Ovary (tissue), 9 donors: ENCODE results near the gene GPR15. TPM values are rescaled to one million over a fixed set of nuclear protein-coding genes. Genes with fewer than 3 reads are reported as not detected.
"Not testable (repeated sequence)": the region's sequence is repeated elsewhere in the genome, so short reads cannot be mapped to it uniquely, and the experiment has no call there.

Experiments used
- DNase-seq, 5 donors: peaks; one replicate each; pipeline ENCODE4 v3.0.0-alpha.2; 2019 to 2020
- H3K27ac ChIP-seq, 2 donors: fragments of 200-600 bp; one replicate each; pipeline versions ENCODE4 v1.5.1 to v1.8.0; 2019 to 2022
- H3K27me3 ChIP-seq: fragments of 200-600 bp; one replicate; pipeline ENCODE4 v1.8.0; 2022
- H3K36me3 ChIP-seq: fragments of 200-600 bp; sonication (generic); one replicate; pipeline ENCODE4 v1.5.1; 2019
- H3K4me1 ChIP-seq: one replicate; pipeline ENCODE4 v1.8.1; 2013; ENCODE audit warnings: mild to moderate bottlenecking, moderate library complexity; ENCODE audit not compliant: insufficient read depth
- H3K4me3 ChIP-seq: fragments of 200-600 bp; sonication (generic); one replicate; pipeline ENCODE4 v1.5.1; 2017
- H3K9me3 ChIP-seq, 2 donors: fragments of 200-600 bp in 1 of 2; sonication (generic) in 1 of 2; one replicate each; pipeline versions ENCODE4 v1.5.1 to v1.8.1; 2013 to 2019; ENCODE audit warnings: mild to moderate bottlenecking in 1 of 2, moderate library complexity in 1 of 2
- CTCF ChIP-seq, 3 donors: fragments of 450-650 bp in 2 of 3; fragments of 200-600 bp in 1 of 3; IDR thresholded peaks; one replicate each; pipeline versions ENCODE4 v1.5.1 to v1.8.0; 2016 to 2022; ENCODE audit warnings: antibody characterized with exemption in 3 of 3, mild to moderate bottlenecking in 1 of 3
- EP300 ChIP-seq: sonication (generic); formaldehyde crosslinking; IDR thresholded peaks from one replicate; pipeline ENCODE4 v1.6.1; 2017; ENCODE audit warnings: antibody characterized with exemption
- POLR2A ChIP-seq: fragments of 450-650 bp; IDR thresholded peaks from one replicate; pipeline ENCODE4 v1.6.1; 2017; ENCODE audit warnings: antibody characterized with exemption, mild to moderate bottlenecking, moderate library complexity
- WGBS, 3 donors: extraction: QIAGEN DNeasy Blood & Tissue Kit in 1 of 3; methylation state at CpG; one replicate each; pipeline versions ENCODE4 v1.1.5 to v1.1.7; 2013 to 2017; 5-methylcytosine and 5-hydroxymethylcytosine counted together
- intact Hi-C, 4 donors: fragments of 100-400 bp; cut with DNase I; formaldehyde crosslinking; loops; one replicate each; pipeline versions ENCODE4 v1.11.0 to v1.15.1; 2022 to 2023
- polyA plus RNA-seq, 2 donors: library from polyadenylated mRNA; stranded (reverse); fragments of 200-250 nt in 1 of 2; fragments of 350-450 nt in 1 of 2; fragmentation: Illumina TruSeq in 1 of 2; extraction: RNeasy Lipid Tissue Mini Kit (QIAGEN cat#74804) in 1 of 2; gene quantifications; one replicate each; pipeline ENCODE4 v1.2.3, GENCODE V29; 2013 to 2014
- total RNA-seq, 7 donors: library from RNA; depleted of rRNA in 2 of 7; stranded (reverse); fragments of >200 nt in 2 of 7; fragmentation: NEBNext Ultra II Directional in 3 of 7; extraction: Animal tissue kit (Norgen Biotek cat#: 25700) in 3 of 7; gene quantifications; one replicate each; pipeline versions ENCODE4 v1.1.0 to v1.2.4, GENCODE V29; 2016 to 2023
- donor health status: DM: no; HTN: no; CAD: no; lungs with moderate emphysema.
- donor health status: DM: no; HTN: no; CAD: no.
- donor health status: Bipolar disorder and iron deficiency.
- donor health status: DM: yes; HTN: yes; CAD: no.
- donor health status: DM: no; HTN: no; CAD: no.
- donor health status: DM: yes; HTN: yes; CAD: no.

GPR15 gene
- total and polyA plus RNA-seq, 9 donors = 0.23 TPM; not detected in 8

- Histone ChIP-seq H3K4me1 (no peaks in the 10 kb centered on the region), H3K36me3 (no peaks in the 10 kb centered on the region), H3K9me3 (no peaks in the 10 kb centered on the region), H3K27me3 (no peaks in the 10 kb centered on the region), H3K4me3 (no peak overlapping the region), H3K27ac (no peak overlapping the region)
- TF ChIP-seq POLR2A (no peak), CTCF (IDR thresholded peaks at IDR 0.05) (no peak), EP300 (no peak)
- intact Hi-C loops = no loop called here
- 80 to 85% (median 81%) methylated on average over 7 of the region's 7 CpGs for WGBS, 3 donors
- no peak for DNase-seq
Measured at GRCh38 chr3:98556164-98557130, 24.7 kb downstream of the GPR15 start.

GRCh38 chr3:98557324-98558010, 25.7 kb downstream of the GPR15 start:
- no peaks in the 10 kb centered on the region for H3K4me1 ChIP-seq
- H3K27ac ChIP-seq = no peak overlapping the region
- WGBS, 3 donors = 59 to 69% (median 61%) methylated on average over 4 of the region's 4 CpGs
- intact Hi-C loops = no loop called here
- H3K27me3 ChIP-seq = no peaks in the 10 kb centered on the region
- TF ChIP-seq EP300 (no peak), POLR2A (no peak), CTCF (IDR thresholded peaks at IDR 0.05) (no peak)
- H3K4me3 ChIP-seq = no peak overlapping the region
- no peak for DNase-seq
- H3K9me3 ChIP-seq = no peaks in the 10 kb centered on the region
- H3K36me3 ChIP-seq = no peaks in the 10 kb centered on the region

GRCh38 chr3:98558100-98558827, 26.5 kb downstream of the GPR15 start:
- intact Hi-C loops = no loop called here
- H3K36me3 ChIP-seq = no peaks in the 10 kb centered on the region
- no peaks in the 10 kb centered on the region for H3K4me1 ChIP-seq
- no peak for TF ChIP-seq POLR2A
- TF ChIP-seq CTCF (IDR thresholded peaks at IDR 0.05) = no peak
- WGBS, 3 donors = 63 to 73% (median 67%) methylated on average over 6 of the region's 6 CpGs
- H3K27me3 ChIP-seq = no peaks in the 10 kb centered on the region
- no peak for DNase-seq
- no peaks in the 10 kb centered on the region for H3K9me3 ChIP-seq
- no peak overlapping the region for H3K4me3 ChIP-seq
- H3K27ac ChIP-seq = no peak overlapping the region

GRCh38 chr3:98559769-98560168, 28.0 kb downstream of the GPR15 start:
- intact Hi-C loops, DNase-seq, H3K36me3 ChIP-seq, H3K9me3 ChIP-seq, H3K4me3 ChIP-seq, H3K27ac ChIP-seq, H3K4me1 ChIP-seq, H3K27me3 ChIP-seq: not testable (repeated sequence)
- 97 to 99% (median 98%) methylated on average over 2 of the region's 2 CpGs for WGBS, 3 donors
